GM19023 (cell line): ENCODE results near the gene PDIK1L.

ENCODE experiments used
- ATAC-seq: cut with Tn5 transposase; IDR thresholded peaks from one replicate; pipeline ENCODE4 v1.9.1; 2021; ENCODE audit warnings: mild to moderate bottlenecking, moderate library complexity; ENCODE audit not compliant: unreplicated experiment

Gene PDIK1L

DNA sequence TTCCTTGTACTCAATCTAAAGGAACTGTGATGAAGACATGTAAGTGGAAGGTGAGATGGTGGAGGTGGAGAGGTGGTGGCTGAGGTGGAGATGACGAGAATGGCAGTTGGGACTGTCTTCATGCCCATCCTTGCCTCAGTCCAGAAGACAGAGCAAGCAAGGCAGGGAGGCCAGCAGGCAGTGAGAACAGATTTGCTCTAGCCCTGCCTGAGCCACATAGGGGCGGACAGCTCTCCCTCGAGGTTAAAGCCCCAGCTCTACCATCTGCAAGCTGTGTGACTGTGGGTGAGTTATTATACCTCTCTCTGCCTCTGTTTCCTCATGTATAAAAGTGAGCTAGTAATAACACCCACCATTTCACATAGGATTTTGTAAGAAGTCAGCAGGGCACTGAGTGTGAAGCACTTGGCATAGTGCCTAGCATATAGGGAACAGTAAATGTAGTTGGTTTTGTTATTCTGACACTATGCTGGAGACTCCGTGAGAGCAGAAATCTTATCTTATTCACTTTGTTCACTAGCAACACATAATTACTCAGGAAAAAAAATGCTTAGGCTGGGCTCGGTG, 42.4 kb downstream of the PDIK1L start:
- ATAC-seq = no peak

DNA sequence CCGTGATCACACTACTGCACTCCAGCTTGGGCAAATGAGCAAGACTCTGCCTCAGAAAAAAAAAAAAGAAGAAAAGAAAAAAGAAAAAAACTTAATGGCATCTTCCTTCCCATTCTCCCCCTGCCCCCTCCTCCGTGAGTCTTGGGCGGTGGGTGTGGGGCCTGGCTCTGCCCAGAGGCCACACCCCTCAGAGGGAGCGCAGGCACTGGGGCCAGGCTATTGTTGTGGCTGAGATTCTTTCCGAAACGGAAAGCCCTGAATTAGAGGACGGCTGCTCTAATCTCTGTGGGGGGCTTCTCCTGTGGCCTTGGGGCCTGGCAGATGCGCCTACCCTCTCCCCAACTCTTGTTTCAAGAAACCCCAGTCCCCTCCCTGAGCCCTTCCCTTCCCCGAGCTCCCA, 43.1 kb downstream of the PDIK1L start:
- ATAC-seq = no peak

DNA sequence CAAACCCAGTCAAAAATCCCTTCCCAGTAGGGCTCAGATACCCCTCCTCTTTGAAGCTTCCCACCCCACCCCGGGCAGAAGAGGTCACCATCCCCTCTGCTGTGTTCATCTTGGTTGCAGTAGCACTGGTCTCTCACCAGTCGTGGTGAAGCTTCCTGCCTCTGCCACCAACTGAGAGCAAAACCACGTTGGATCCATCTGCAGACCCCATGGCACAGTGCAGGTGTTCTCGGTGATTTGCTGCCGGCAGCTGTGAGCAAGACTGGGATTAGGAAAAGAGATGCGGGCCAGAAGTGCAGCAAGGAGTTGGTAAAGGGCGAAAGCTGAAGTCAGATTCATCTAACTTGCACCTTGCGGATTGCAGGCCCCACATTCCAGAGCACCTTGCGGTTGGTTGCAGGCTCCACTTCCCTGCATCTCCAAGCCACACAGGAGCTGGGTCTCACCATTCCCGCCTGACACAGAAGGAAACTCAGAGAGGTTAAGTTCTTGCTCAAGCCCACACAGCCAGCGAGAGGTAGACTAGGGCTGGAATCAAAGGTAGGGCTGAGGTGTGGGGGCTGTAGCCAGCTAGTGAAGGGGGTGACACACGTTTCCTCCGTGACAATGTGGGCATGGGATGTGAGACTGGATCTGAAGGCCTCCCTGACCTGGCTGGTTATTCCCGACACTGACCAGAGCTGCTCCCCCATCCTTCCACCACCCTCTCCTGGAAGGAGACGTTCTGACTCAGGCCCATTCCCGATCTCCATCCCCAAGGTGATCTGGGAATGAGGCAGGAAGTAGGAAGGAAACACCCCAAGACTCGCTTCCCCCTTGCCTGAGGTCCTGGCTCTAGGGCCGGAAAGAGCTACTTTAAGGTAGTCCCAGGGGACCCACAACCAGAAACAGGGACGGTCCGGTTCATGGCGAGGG, 44.0 kb downstream of the PDIK1L start:
- ATAC-seq = no peak

GRCh38 chr1:26156285-26157038, 44.8 kb downstream of the PDIK1L start:
- no peak for ATAC-seq

DNA sequence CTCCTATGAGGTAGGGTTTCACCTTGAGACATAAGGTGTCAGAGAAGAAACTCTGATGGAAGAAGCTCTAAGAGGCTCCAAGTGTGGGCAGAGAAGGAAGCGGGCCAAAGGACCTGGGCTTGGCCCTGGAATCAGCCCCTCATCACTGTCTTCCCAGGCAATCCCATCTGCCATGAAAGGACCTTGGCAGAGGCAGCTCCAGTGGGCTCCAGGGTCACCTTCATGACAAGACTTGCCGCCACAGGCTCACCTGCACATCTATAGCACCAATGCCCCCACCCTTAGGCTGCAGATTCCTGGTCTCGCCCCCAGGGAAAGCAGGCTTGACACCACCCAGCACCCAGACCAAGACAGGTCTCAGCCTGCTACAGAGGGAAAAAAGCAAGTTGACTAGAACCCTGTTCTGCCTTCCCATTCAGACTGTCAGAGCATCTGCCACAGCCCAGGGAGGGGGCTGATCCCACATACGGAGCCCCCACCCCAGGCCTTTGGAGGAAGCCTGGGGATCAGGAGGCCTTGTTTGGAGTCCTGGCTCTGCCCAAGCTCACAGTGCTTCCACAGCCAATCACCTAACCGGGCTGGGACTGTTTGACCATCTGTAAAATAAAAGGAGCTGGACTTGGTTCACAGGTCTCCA, 46.8 kb downstream of the PDIK1L start:
- no peak for ATAC-seq

DNA sequence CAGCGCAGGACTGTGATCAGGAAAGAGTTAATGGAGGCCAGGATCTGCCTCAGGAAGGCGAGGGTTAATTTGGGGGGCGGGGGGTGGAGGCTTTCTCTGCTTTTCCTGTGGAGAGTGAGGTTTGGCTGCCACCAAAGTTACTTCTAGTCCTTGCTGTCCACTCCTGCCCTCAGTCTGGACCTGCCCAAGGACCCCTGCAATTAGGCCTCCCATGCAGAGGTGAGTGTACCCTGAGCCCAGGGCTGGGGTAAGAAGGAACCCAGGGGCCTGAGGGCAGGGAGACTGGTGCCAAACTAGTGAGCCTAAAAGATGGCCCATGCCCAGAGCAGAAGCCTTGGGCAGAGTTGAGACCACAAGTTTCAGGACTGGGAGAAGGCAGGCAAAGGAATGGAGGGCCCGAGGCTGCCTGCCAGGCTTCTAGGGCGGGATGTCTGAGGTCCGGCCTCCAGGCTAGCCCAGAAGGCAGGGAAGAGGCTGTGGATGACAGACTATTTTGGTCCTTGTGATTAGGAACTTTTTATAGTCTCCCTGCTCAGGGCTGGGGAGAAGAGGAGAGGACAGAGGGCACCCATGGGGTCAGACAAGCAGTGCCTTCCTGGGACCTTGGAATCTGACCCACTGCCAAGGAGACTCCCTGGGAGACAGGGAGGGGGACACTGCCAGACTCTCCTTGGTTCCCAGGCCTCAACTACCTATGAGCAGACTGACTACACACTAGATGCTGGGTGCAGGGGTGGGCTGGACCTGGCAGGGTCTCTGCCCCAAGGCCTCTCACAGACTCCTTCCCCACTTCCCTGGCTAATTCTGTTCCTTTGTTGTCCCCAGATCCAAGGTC, 47.5 kb downstream of the PDIK1L start, which contains the start of gene FAM110D:
Gene FAM110D (plus strand): TSS at position 172 of the 835 bp plus-strand sequence. CDS start 2,213 bp downstream, outside the sequence.
- no peak for ATAC-seq

- no peak for ATAC-seq
Observed at GRCh38 chr1:26159743-26160039, 48.1 kb downstream of the PDIK1L start.

- no peak for ATAC-seq
Observed at GRCh38 chr1:26160527-26161414, 49.1 kb downstream of the PDIK1L start.

- ATAC-seq = no peak
Observed at GRCh38 chr1:26161415-26162219, 50.0 kb downstream of the PDIK1L start.

GRCh38 chr1:26162220-26162709, 50.6 kb downstream of the PDIK1L start:
- ATAC-seq = no peak

GRCh38 chr1:26163684-26164035, 52.0 kb downstream of the PDIK1L start:
- no peak for ATAC-seq

DNA sequence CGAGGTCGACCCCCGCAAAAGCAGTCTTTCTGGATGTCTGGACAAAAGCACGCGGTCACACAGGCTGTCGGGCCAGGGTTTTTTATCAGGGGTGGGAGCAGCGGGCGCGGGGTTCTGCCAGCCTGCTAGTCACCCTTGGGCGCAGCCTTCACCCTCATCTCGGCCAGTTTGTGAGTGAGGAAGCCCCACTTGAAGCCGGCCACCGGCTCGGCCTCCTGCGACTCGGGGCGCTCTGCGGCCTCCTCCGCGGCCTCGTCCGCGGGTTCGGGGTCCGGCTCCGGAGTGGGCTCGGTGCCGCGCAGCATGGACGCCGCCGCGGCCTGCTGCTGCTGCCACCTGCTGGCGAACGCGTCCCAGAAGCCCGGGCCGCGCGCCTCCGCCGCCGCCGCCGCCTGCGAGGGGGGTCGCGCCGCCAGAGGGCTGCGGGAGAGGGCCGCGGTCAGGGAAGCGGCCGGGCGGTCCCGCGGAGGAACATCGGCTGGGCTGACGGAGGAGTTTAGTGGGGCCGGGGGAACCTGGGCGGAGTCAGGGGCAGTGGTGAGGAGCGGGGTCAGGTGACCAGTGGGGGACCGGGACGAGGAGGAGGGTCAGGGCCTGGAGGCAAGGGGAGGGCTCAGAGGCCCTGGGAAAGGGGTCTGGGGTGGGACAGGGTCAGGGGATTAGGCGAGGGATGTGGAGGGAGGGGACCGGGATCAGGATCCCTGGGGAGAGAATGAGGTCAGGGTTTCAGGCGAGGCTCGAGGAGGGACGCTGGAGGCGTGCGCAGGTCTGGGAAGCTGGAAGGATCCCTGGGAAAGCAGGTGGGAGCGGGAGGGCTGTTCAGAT, 52.6 kb downstream of the PDIK1L start:
- ATAC-seq = no peak

GRCh38 chr1:26164861-26165842, 53.5 kb downstream of the PDIK1L start:
- ATAC-seq = no peak

DNA sequence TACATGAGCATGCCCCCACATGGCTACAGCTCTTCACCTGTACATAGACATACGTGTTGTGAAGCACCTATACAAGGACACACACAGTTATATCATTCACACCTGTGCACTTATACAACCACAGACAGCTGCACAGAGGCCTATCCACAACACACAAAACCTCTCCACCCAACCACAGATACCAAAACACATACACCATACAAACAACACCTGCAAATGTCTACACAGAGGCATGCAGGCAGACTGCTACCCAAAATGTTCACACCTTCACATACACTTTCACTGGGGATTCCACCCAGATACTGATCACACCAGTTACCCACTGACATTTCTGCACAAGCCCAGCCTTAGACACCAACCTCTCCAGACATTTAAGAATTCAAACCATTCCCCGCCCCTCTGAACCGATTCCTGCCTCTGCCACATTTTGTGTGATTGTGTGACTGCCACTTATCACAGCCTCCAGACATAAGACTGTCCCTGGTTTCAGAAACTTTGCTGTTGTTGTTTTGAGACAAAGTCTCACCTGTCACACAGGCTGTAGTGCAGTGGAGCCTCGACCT, 55.2 kb downstream of the PDIK1L start:
- no peak for ATAC-seq

- no peak for ATAC-seq
Observed at GRCh38 chr1:26168410-26169197, 57.0 kb downstream of the PDIK1L start, which contains the start of gene C1orf232. TSS of gene C1orf232 (minus strand) at chr1:26168963. CDS start at chr1:26168499, 464 bp downstream.
